Heart right ventricle (tissue), 16 donors: ENCODE results near the gene CARD9. TPM values are rescaled to one million over a fixed set of nuclear protein-coding genes. Genes with fewer than 3 reads are reported as not detected.
A peak's percentile ranks its signal among the peaks of the same experiment; 100 is the strongest.

Experiments used
- ATAC-seq, 8 donors: fragments of 200-7000 bp; cut with Tn5 transposase; one replicate each; pipeline ENCODE4 v1.9.1; 2020; ENCODE audit warnings: mild to moderate bottlenecking in 8 of 8, moderate library complexity in 8 of 8, moderate number of reproducible peaks in 1 of 8
- DNase-seq, 2 donors: peaks; one replicate each; pipeline ENCODE4 v3.0.0-alpha.2; 2020
- H3K27ac ChIP-seq, 10 donors: fragments of 200-600 bp; sonication (generic) in 2 of 10; one replicate each; pipeline versions ENCODE4 v1.5.0 to v1.8.0; 2020 to 2022; ENCODE audit warnings: mild to moderate bottlenecking in 3 of 10
- H3K27me3 ChIP-seq, 7 donors: fragments of 200-600 bp; one replicate each; pipeline ENCODE4 v1.8.0; 2021 to 2022; ENCODE audit warnings: mild to moderate bottlenecking in 2 of 7
- H3K36me3 ChIP-seq, 9 donors: fragments of 200-600 bp; sonication (generic) in 1 of 9; one replicate each; pipeline versions ENCODE4 v1.5.0 to v1.8.0; 2020 to 2022; ENCODE audit warnings: mild to moderate bottlenecking in 2 of 9
- H3K4me1 ChIP-seq, 9 donors: fragments of 200-600 bp; sonication (generic) in 1 of 9; one replicate each; pipeline versions ENCODE4 v1.5.0 to v1.8.0; 2020 to 2022; ENCODE audit warnings: mild to moderate bottlenecking in 4 of 9
- H3K4me3 ChIP-seq, 10 donors: fragments of 200-600 bp; sonication (generic) in 2 of 10; one replicate each; pipeline versions ENCODE4 v1.5.0 to v1.8.0; 2020 to 2022; ENCODE audit warnings: mild to moderate bottlenecking in 7 of 10, moderate library complexity in 2 of 10
- H3K9me3 ChIP-seq, 11 donors: fragments of 200-600 bp in 10 of 11; sonication (generic) in 2 of 11; one replicate each; pipeline versions ENCODE4 v1.5.0 to v1.8.0; 2013 to 2022; ENCODE audit warnings: mild to moderate bottlenecking in 2 of 11, control low read depth in 1 of 11, moderate library complexity in 1 of 11
- WGBS, 2 donors: extraction: QIAGEN DNeasy Blood & Tissue Kit; methylation state at CpG; one replicate each; pipeline ENCODE4 v1.1.7; 2013; ENCODE audit warnings: inconsistent platforms in 1 of 2; 5-methylcytosine and 5-hydroxymethylcytosine counted together
- intact Hi-C, 10 donors: fragments of 100-400 bp; cut with DNase I; formaldehyde crosslinking; loops; one replicate each; pipeline versions ENCODE4 v1.11.1 to v1.14.2; 2022
- polyA plus RNA-seq, 2 donors: library from polyadenylated mRNA; stranded (reverse); fragments of 200-250 nt; gene quantifications; one replicate each; pipeline ENCODE4 v1.2.3, GENCODE V29; 2013
- total RNA-seq, 10 donors: library from RNA; stranded (reverse); fragmentation: NEBNext Ultra II Directional in 3 of 10; extraction: Animal tissue kit (Norgen Biotek cat#: 25700) in 3 of 10; gene quantifications; one replicate each; pipeline versions ENCODE4 v1.2.1 to v1.2.4, GENCODE V29; 2021 to 2023
- TF ChIP-seq, protein P1 (sequence below), 9 donors: fragments of 200-600 bp; sonication (generic) in 2 of 9; IDR thresholded peaks; one replicate each; pipeline versions ENCODE4 v1.5.0 to v1.8.0; 2021 to 2022; ENCODE audit warnings: antibody characterized with exemption in 9 of 9, mild to moderate bottlenecking in 5 of 9, moderate library complexity in 1 of 9
- donor health status: Arrhythmogenic right ventricular cardiomyopathy.
- donor health status: ischemic (EF 13 %, LVEDD 7.1; RV severe dilation, severe dysfunction).
- donor health status: healthy with polysubstance abuse.
- donor health status: DM: no; HTN: yes; CAD: no.
- donor health status: DM: no; HTN: no; CAD: no.
- donor health status: ischemic (EF 25% LVEDD 6.9; RV normal size, moderate dysfunction).
- donor health status: ischemic (EF 25% LVEDD 5.7; RV mildly dilated, moderate dysfunction).
- donor health status: healthy.
- donor health status: DM: yes; HTN: yes; CAD: no.
- donor health status: Ischemic cardiomyopathy.
- donor health status: ischemic (EF 35%, LVEDD 5.7; RV mildly dilated, moderate dysfunction).
- donor health status: nonischemic (EF 11% LVEDD 7.7; RV severe dilation, severe dysfunction).
- donor health status: DM: yes; HTN: yes; CAD: no.
- donor health status: PGD.
- donor health status: ischemic (EF 29% LVEDD 5.4; RV normal size, mild dysfunction).
- donor health status: nonischemic (EF 23%, LVEDD 6.1; RV moderate dilation, normal function).

CARD9 gene
- total and polyA plus RNA-seq, 12 donors, result 0.21 to 2.0 (median 1.1) TPM; not detected in 1

DNA sequence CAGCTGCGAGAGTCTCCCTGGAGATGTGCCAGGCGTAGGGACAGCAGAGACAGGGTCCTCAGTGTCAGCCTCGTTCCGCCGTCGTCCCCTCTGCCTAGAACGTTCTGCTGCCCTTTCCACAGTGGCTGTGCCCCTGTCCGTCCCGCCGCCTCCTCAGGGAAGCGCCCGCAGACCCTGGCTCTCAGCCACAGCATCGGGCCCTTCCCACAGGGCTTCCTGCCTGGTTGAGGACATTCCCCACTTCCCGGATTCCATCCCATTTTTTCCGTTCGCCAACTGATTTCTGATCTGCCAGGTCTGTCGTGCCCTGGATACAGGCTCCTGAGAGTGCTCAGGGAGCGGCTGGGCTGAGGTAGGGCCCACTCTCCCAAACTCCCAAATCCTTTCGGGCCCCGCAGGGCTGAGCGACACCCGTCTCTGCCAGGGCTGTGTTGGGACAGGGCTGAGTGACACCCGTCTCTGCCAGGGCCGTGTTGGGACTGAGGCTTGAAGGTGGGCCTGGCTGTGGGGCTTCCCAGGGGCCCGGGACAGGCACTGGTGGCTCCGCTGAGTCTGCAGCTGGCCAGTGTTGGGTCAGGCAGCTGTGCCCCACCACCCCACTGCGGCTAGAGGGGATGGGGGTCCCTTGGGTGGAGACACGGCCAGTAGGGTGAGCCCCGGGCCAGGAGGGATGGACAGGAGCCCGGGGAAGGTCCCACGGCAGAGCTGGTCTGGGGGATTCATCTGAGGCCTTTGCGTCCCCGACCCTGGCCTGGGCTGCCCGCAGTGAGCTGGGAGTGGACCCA, 25.8 kb downstream of the CARD9 start:
- Histone ChIP-seq H3K27me3 (no peaks in the 10 kb centered on the region), H3K4me1 (peaks cover 20 to 39% (median 28%) of the 10 kb centered on the region in 9 donors), H3K4me3 (no peak overlapping the region), H3K27ac (no peak overlapping the region), H3K9me3 (no peaks in the 10 kb centered on the region), H3K36me3 (peaks cover 0 to 23% (median 0%) of the 10 kb centered on the region in 9 donors)
- TF ChIP-seq, protein P1, sequence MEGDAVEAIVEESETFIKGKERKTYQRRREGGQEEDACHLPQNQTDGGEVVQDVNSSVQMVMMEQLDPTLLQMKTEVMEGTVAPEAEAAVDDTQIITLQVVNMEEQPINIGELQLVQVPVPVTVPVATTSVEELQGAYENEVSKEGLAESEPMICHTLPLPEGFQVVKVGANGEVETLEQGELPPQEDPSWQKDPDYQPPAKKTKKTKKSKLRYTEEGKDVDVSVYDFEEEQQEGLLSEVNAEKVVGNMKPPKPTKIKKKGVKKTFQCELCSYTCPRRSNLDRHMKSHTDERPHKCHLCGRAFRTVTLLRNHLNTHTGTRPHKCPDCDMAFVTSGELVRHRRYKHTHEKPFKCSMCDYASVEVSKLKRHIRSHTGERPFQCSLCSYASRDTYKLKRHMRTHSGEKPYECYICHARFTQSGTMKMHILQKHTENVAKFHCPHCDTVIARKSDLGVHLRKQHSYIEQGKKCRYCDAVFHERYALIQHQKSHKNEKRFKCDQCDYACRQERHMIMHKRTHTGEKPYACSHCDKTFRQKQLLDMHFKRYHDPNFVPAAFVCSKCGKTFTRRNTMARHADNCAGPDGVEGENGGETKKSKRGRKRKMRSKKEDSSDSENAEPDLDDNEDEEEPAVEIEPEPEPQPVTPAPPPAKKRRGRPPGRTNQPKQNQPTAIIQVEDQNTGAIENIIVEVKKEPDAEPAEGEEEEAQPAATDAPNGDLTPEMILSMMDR (IDR thresholded peaks at IDR 0.05), result no peak
- intact Hi-C loops, result loop anchor here in 1 of 10 donors (10.0 kb wide), 1 partner anchor 57 kb away; the partner anchor contains the start of gene SNAPC4
- DNase-seq, result no peak
- WGBS, 2 donors, result 70 to 76% methylated on average over 34 of the region's 34 CpGs
- no peak for ATAC-seq

DNA sequence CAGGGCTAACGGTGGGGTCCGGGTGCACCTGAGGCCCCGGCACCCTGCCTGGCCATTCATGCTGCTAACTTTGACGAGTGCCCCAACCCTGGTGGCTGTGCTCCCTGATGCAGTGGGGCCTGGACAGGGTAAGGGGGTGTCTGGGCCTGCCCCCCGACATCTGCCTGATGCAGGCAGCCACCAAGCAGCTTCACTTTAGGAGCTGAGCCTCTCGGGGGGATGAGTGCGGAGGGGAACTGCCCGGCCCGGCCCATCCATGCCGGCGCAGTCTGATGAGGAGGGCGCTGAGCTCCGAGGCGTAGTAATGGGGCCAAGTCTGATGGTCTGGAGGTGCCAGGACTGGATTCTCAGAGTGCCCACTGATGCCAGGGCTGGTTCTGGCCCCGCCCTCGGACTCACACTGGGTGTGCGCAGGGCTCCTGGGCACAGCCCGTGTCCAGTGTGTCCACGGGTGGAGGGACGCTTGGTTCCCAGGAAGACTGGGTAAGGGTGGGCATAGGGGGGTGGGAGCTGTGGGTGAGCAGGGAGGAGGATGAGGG, 26.5 kb downstream of the CARD9 start:
- H3K4me1 ChIP-seq, result peaks cover 24 to 44% (median 34%) of the 10 kb centered on the region in 9 donors
- ATAC-seq (no peak), DNase-seq (no peak)
- H3K27ac ChIP-seq, result peak overlapping the region in 2 of 10 donors; percentile 90 to 92
- H3K9me3 ChIP-seq, result no peaks in the 10 kb centered on the region
- H3K27me3 ChIP-seq, result no peaks in the 10 kb centered on the region
- TF ChIP-seq, protein P1 (IDR thresholded peaks at IDR 0.05), result no peak
- intact Hi-C loops, result loop anchor here in 1 of 10 donors (10.0 kb wide), 1 partner anchor 58 kb away; the partner anchor contains the start of gene SNAPC4
- H3K4me3 ChIP-seq, result no peak overlapping the region
- H3K36me3 ChIP-seq, result peaks cover 0 to 23% (median 0%) of the 10 kb centered on the region in 9 donors
- WGBS, 2 donors, result 86 to 88% methylated on average over 20 of the region's 20 CpGs

DNA sequence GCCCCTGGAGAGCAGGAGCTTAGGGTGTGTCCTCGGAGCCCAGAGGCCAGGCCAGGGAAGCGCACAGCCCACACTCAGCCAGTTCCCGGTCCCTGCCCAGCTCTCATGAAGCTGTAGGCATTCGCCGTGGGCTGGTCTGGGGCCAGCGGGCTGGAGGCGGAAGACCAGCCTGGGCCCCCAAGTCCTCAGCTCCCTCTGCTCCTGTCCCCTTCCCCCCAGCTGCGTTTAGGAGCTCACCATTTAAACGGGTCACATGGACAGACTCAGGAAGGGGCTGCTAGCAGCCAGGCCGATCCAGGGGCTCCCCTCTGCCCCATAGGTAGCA, 27.4 kb downstream of the CARD9 start:
- no peak for ATAC-seq
- TF ChIP-seq, protein P1 (IDR thresholded peaks at IDR 0.05), result no peak
- DNase-seq, result no peak
- Histone ChIP-seq H3K27me3 (no peaks in the 10 kb centered on the region), H3K9me3 (no peaks in the 10 kb centered on the region), H3K4me3 (peak overlapping the region in 7 of 10 donors; percentile 23 to 40 (median 33)), H3K36me3 (peaks cover 0 to 23% (median 0%) of the 10 kb centered on the region in 9 donors), H3K4me1 (peaks cover 24 to 53% (median 43%) of the 10 kb centered on the region in 9 donors), H3K27ac (peak overlapping the region in 9 of 10 donors; percentile 50 to 95 (median 90))
- WGBS, 2 donors, result 42 to 57% methylated on average over 10 of the region's 10 CpGs
- intact Hi-C loops, result loop anchor here in 1 of 10 donors (10.0 kb wide), 1 partner anchor 59 kb away; the partner anchor contains the start of gene SNAPC4

DNA sequence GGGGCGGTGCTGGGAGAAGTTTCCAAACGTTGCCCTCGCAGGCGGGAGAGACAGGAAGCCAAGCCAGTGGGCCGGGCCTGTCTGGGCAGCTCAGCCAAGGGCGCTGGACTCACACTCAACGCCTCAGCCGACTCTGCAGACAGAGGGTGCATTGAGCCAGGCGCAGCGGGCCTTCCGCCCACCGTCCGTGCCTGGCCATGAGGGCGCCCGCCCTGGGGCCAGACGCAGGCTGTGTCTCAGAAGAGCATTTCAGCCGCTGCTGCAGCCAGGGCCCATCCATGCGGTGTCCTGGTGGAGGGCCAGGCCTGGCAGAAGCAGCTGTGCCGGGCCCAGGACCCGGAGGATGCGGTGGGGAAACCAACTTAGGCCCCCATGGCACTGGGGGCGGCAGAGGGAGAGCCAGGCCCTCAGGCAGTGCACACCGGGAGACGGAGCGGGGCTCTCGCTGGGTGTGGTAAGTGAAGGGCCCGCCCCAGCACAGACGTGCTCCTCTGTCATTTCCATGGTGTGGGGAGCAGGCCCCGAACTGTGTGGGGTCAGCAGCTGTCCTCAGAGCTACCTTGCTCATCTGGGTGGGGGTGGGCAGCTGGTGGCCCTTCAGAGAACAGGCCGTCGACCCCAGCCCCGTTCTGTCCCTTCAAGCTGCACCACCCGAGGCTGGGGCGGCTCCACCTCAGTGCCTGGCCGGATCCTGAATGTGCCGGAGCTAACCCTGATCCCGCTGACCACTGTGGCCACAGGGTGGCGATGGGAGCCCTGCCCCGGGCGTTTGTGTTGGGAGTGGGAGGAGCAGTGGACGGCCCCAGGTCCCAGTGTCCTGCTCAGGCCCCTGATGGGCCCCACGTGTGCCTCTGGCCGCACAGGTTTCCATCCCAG, 27.9 kb downstream of the CARD9 start:
- Histone ChIP-seq H3K4me1 (peaks cover 24 to 58% (median 48%) of the 10 kb centered on the region in 9 donors), H3K36me3 (peaks cover 0 to 19% (median 0%) of the 10 kb centered on the region in 9 donors), H3K4me3 (peak overlapping the region in 8 of 10 donors; percentile 1 to 40 (median 32)), H3K27ac (peak overlapping the region; percentile 34 to 95 (median 79)), H3K27me3 (no peaks in the 10 kb centered on the region), H3K9me3 (no peaks in the 10 kb centered on the region)
- TF ChIP-seq, protein P1 (IDR thresholded peaks at IDR 0.05), result peak in 8 of 9 donors; percentile 41 to 64 (median 50)
- 43 to 52% methylated on average over 43 of the region's 43 CpGs for WGBS, 2 donors
- intact Hi-C loops, result loop anchor here in 1 of 10 donors (10.0 kb wide), 1 partner anchor 59 kb away; the partner anchor contains the start of gene SNAPC4
- peak; percentile 21 to 58 (median 52) for ATAC-seq
- DNase-seq, result peak; percentile 66 to 77
